Measurements from ENCODE around the gene PARD3B.

GRCh38 chr2:204673877-204674276 lies 128.6 kb downstream of the PARD3B start:
- TF ChIP-seq, protein P1, sequence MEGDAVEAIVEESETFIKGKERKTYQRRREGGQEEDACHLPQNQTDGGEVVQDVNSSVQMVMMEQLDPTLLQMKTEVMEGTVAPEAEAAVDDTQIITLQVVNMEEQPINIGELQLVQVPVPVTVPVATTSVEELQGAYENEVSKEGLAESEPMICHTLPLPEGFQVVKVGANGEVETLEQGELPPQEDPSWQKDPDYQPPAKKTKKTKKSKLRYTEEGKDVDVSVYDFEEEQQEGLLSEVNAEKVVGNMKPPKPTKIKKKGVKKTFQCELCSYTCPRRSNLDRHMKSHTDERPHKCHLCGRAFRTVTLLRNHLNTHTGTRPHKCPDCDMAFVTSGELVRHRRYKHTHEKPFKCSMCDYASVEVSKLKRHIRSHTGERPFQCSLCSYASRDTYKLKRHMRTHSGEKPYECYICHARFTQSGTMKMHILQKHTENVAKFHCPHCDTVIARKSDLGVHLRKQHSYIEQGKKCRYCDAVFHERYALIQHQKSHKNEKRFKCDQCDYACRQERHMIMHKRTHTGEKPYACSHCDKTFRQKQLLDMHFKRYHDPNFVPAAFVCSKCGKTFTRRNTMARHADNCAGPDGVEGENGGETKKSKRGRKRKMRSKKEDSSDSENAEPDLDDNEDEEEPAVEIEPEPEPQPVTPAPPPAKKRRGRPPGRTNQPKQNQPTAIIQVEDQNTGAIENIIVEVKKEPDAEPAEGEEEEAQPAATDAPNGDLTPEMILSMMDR (IDR thresholded peaks at IDR 0.05), result no peak
- no peak for TF ChIP-seq POLR2A (IDR thresholded peaks at IDR 0.05)

All from lower leg skin (tissue), 3 donors.